ENCODE data around the gene WDR7.

GRCh38 chr18:56841836-56842235 lies 190.7 kb downstream of the WDR7 start:
- TF ChIP-seq CTCF (IDR thresholded peaks at IDR 0.05; ENCODE audit: low read length) (no peak), EZH2 (optimal IDR thresholded peaks at IDR 0.05; ENCODE audit: low read depth, low read length) (no peak), EZH2phosphoT487 (IDR thresholded peaks at IDR 0.05; ENCODE audit: low read length) (no peak)
